ENCODE data around the gene ADPRHL1. TPM values are rescaled to one million over a fixed set of nuclear protein-coding genes. Genes with fewer than 3 reads are reported as not detected.
A peak's percentile ranks its signal among the peaks of the same experiment; 100 is the strongest.

Gene ADPRHL1
- polyA plus RNA-seq, 1 donor (not counting 4 experiments of a cell fraction or from before 2014, with no cell fraction given): 1.2 TPM

- Histone ChIP-seq H2AFZ (ENCODE audit: control insufficient read depth, low read length) (no peak overlapping the region), H4K20me1 (ENCODE audit: control insufficient read depth, extremely low read depth, insufficient read depth, low read length) (peaks cover 1% of the 10 kb centered on the region), H3K4me2 (ENCODE audit: control insufficient read depth, extremely low read depth, insufficient read depth, low read depth, low read length) (peak overlapping the region; percentile 87), H3K79me2 (ENCODE audit: control insufficient read depth, insufficient read depth, low read length) (peaks cover 78% of the 10 kb centered on the region), H3K27me3 (ENCODE audit: control insufficient read depth, extremely low read depth, insufficient read depth, low read length) (no peaks in the 10 kb centered on the region), H3K9ac (ENCODE audit: control insufficient read depth, extremely low read depth, insufficient read depth, low read length) (peak overlapping the region; percentile 87), H3K4me1 (ENCODE audit: control insufficient read depth, extremely low read depth, insufficient read depth, low read length) (peaks cover 33% of the 10 kb centered on the region), H3K9me3 (ENCODE audit: control insufficient read depth, low read depth, low read length) (no peaks in the 10 kb centered on the region), H3K36me3 (ENCODE audit: control insufficient read depth in 2 of 2, extremely low read depth in 1 of 2, insufficient read depth in 2 of 2, low read length in 2 of 2) (peaks cover 15 to 25% of the 10 kb centered on the region in 2 experiments), H3K27ac (ENCODE audit: control insufficient read depth, insufficient read depth, low read length) (peak overlapping the region; percentile 60), H3K9me1 (ENCODE audit: control insufficient read depth, extremely low read depth, insufficient read depth, low read length) (no peaks in the 10 kb centered on the region), H3K4me3 (ENCODE audit: control insufficient read depth in 2 of 3, extremely low read depth in 1 of 3, insufficient read depth in 2 of 3, low read depth in 1 of 3, low read length in 3 of 3) (peak overlapping the region; percentile 78 to 93 (median 87))
- TF ChIP-seq EZH2 (IDR thresholded peaks at IDR 0.05; ENCODE audit: low read length) (no peak), CTCF (optimal IDR thresholded peaks at IDR 0.05 in 1 of 3, IDR thresholded peaks at IDR 0.05 in 1 of 3, conservative IDR thresholded peaks at IDR 0.05 in 1 of 3; ENCODE audit: extremely low read depth in 1 of 3, insufficient read depth in 2 of 3, low read length in 3 of 3) (no peak)
- DNase-seq (ENCODE audit: low read depth, low spot score) (no peak), FAIRE-seq (no peak)
- dilution Hi-C loops (cut with MboI; ENCODE audit: extremely low pct_ligation_motif_present, low sequenced_read_pairs): no loop called here
Measured at GRCh38 chr13:113491982-113492381, 38.7 kb upstream of the ADPRHL1 start.

- H3K4me3 ChIP-seq (ENCODE audit: control insufficient read depth in 2 of 3, extremely low read depth in 1 of 3, insufficient read depth in 2 of 3, low read depth in 1 of 3, low read length in 3 of 3): peak overlapping the region; percentile 78 to 93 (median 87)
- peaks cover 13 to 21% of the 10 kb centered on the region in 2 experiments for H3K36me3 ChIP-seq (ENCODE audit: control insufficient read depth in 2 of 2, extremely low read depth in 1 of 2, insufficient read depth in 2 of 2, low read length in 2 of 2)
- H3K79me2 ChIP-seq (ENCODE audit: control insufficient read depth, insufficient read depth, low read length): peaks cover 78% of the 10 kb centered on the region
- no peaks in the 10 kb centered on the region for H3K9me1 ChIP-seq (ENCODE audit: control insufficient read depth, extremely low read depth, insufficient read depth, low read length)
- DNase-seq (ENCODE audit: low read depth, low spot score) (no peak), FAIRE-seq (no peak)
- no peaks in the 10 kb centered on the region for H3K9me3 ChIP-seq (ENCODE audit: control insufficient read depth, low read depth, low read length)
- TF ChIP-seq CTCF (optimal IDR thresholded peaks at IDR 0.05 in 1 of 3, IDR thresholded peaks at IDR 0.05 in 1 of 3, conservative IDR thresholded peaks at IDR 0.05 in 1 of 3; ENCODE audit: extremely low read depth in 1 of 3, insufficient read depth in 2 of 3, low read length in 3 of 3) (no peak), EZH2 (IDR thresholded peaks at IDR 0.05; ENCODE audit: low read length) (no peak)
- H3K27me3 ChIP-seq (ENCODE audit: control insufficient read depth, extremely low read depth, insufficient read depth, low read length): no peaks in the 10 kb centered on the region
- H3K4me2 ChIP-seq (ENCODE audit: control insufficient read depth, extremely low read depth, insufficient read depth, low read depth, low read length): peak overlapping the region; percentile 87
- peak overlapping the region; percentile 87 for H3K9ac ChIP-seq (ENCODE audit: control insufficient read depth, extremely low read depth, insufficient read depth, low read length)
- H2AFZ ChIP-seq (ENCODE audit: control insufficient read depth, low read length): peak overlapping the region; percentile 33
- dilution Hi-C loops (cut with MboI; ENCODE audit: extremely low pct_ligation_motif_present, low sequenced_read_pairs): no loop called here
- peak overlapping the region; percentile 60 for H3K27ac ChIP-seq (ENCODE audit: control insufficient read depth, insufficient read depth, low read length)
- no peaks in the 10 kb centered on the region for H4K20me1 ChIP-seq (ENCODE audit: control insufficient read depth, extremely low read depth, insufficient read depth, low read length)
- H3K4me1 ChIP-seq (ENCODE audit: control insufficient read depth, extremely low read depth, insufficient read depth, low read length): peaks cover 33% of the 10 kb centered on the region
Measured at GRCh38 chr13:113491418-113491883, 38.2 kb upstream of the ADPRHL1 start.

Data from keratinocyte (primary cell).